ENCODE results near the gene GANAB. TPM values are rescaled to one million over a fixed set of nuclear protein-coding genes. Genes with fewer than 3 reads are reported as not detected.
A peak's percentile ranks its signal among the peaks of the same experiment; 100 is the strongest.
"Not testable (repeated sequence)": the region's sequence is repeated elsewhere in the genome, so short reads cannot be mapped to it uniquely, and the experiment has no call there.

Gene GANAB
- total RNA-seq: 100 to 1,000 TPM in 4 of 6 donors, 10 to 100 TPM in 2; 82.3 to 240 (median 138) TPM

DNA sequence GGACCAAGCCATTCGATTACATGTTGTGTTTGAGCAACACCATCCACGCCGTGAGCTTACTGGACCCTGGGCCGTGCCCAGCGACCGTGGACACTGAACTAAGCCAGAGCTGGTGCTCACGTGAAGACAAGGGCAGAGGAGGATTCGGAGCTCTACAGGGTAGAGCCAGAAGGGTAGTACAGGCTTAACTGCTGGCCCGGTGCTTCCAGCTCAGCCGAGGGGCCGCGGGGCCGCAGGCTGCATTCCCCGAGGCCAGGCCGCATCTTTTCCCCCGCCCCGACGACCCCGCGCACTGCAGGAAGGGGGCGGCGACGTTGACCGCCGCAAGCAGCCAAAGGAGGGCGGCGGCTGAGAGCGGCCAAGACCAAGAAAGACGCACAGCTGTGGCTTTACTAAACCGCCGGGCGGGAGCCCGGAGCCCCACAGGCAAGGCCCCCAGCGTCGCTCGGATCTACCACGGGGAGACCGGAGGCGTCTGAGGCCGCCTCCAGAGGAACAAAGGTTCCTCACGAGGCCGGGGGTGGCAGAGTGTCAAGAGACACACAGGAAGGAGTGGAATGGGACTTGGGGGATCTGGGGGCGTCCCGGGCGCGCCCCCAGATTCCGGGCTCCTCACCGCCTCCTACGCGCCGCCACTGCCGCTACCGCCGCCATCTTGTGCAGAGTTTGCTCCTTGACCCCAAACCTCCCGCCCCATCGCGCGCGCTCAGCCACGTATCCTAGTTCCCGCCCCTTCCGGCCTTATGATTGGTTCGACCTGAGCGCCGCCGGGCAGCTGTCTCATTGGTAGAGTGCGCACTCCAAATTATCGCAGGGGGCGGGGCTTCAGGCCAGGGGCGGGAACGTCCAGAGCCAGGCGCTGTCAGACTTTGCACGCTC, at the start of gene GANAB:
TSS of gene GANAB (minus strand) at position 668 of the 879 bp plus-strand sequence. CDS start at position 654, 14 bp downstream.
- DNase-seq: peak; percentile 98 to 99
- Histone ChIP-seq H3K4me1 (peaks cover 17 to 40% (median 21%) of the 10 kb centered on the region in 4 donors), H3K9me3 (no peaks in the 10 kb centered on the region), H3K4me3 (peak within 1 kb of the TSS; percentile 75 to 99 (median 92)), H3K27me3 (no peaks in the 10 kb centered on the region), H3K36me3 (peaks cover 7 to 51% (median 37%) of the 10 kb centered on the region in 4 donors), H3K27ac (peak within 1 kb of the TSS; percentile 89 to 98 (median 96))
- ATAC-seq (ENCODE audit: low FRiP score in 2 of 2): peak; percentile 98 to 99
- peak in 2 of 4 donors; percentile 86 to 87 for TF ChIP-seq POLR2A (IDR thresholded peaks at IDR 0.05)
- TF ChIP-seq EP300 (IDR thresholded peaks at IDR 0.05): no peak
- TF ChIP-seq POLR2AphosphoS5 (IDR thresholded peaks at IDR 0.05): peak; percentile 93 to 95
- TF ChIP-seq, protein P1, sequence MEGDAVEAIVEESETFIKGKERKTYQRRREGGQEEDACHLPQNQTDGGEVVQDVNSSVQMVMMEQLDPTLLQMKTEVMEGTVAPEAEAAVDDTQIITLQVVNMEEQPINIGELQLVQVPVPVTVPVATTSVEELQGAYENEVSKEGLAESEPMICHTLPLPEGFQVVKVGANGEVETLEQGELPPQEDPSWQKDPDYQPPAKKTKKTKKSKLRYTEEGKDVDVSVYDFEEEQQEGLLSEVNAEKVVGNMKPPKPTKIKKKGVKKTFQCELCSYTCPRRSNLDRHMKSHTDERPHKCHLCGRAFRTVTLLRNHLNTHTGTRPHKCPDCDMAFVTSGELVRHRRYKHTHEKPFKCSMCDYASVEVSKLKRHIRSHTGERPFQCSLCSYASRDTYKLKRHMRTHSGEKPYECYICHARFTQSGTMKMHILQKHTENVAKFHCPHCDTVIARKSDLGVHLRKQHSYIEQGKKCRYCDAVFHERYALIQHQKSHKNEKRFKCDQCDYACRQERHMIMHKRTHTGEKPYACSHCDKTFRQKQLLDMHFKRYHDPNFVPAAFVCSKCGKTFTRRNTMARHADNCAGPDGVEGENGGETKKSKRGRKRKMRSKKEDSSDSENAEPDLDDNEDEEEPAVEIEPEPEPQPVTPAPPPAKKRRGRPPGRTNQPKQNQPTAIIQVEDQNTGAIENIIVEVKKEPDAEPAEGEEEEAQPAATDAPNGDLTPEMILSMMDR (IDR thresholded peaks at IDR 0.05): peak in 2 of 6 experiments; percentile 16 to 18
- 0% methylated on average over 22 to 70 of the region's 73 CpGs for WGBS, 2 donors

DNA sequence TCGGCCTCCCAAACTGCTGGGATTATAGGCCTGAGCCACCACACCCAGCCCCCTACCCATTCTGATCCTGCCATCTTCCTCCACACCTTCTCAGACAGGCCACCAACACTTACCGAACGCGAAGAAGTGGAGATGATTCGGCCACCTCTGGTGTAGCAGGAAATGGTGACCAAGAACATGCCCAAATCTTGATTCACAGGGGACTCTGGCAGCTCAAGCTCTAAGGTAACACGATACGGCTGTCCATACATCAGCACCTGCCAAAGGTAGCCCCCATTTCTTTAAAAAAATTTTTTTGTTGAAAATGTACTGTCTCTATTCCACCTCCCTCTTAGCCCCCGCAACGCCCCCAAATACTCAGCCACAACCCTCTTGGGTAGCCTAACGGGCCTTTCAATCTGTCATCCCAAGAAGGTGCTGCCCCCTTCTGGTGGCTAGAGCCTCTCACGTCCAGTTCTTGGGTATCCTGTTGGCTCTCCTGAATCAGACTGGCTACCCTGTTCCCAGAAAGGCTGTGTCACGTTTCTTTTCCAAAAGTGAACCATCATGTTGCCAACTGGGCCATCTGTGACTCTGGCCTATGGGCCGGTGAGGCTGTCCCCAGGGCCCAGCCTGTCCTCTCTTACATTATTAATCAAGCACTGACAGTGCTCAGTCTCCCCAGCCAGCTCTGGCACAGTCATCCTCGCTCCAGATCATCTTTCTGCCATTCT, 48.2 kb upstream of the GANAB start:
- DNase-seq (peak in 1 of 2 donors; percentile 86), ATAC-seq (ENCODE audit: low FRiP score in 2 of 2) (peak; percentile 87 to 88)
- H3K27me3 ChIP-seq: no peaks in the 10 kb centered on the region
- no peak overlapping the region for H3K27ac ChIP-seq
- peaks cover 3 to 43% (median 32%) of the 10 kb centered on the region in 4 donors for H3K36me3 ChIP-seq
- H3K4me3 ChIP-seq: no peak overlapping the region
- TF ChIP-seq EP300 (IDR thresholded peaks at IDR 0.05) (no peak), POLR2A (IDR thresholded peaks at IDR 0.05) (no peak), POLR2AphosphoS5 (IDR thresholded peaks at IDR 0.05) (peak in 1 of 2 donors; percentile 23)
- TF ChIP-seq, protein P1 (IDR thresholded peaks at IDR 0.05): peak; percentile 57 to 80 (median 66)
- H3K9me3 ChIP-seq: no peaks in the 10 kb centered on the region
- peaks cover 0 to 8% (median 0%) of the 10 kb centered on the region in 4 donors for H3K4me1 ChIP-seq
- WGBS, 2 donors: 45 to 53% methylated on average over 14 of the region's 14 CpGs

DNA sequence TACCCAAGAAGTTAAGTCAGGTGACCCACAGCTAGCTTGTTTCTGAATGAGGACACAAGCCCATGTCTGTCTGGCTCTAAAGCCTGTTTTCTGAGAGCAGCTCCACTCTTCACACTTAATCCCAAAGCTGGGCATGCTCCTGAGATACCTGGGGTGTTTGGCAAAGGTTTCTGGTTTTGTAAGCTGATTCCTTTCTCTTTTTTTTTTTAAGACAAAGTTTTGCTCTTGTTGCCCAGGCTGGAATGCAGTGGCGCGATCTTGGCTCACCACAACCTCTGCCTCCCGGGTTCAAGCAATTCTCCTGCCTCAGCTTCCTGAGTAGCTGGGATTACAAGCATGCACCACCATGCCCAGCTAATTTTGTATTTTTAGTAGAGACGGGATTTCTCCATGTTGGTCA, 47.2 kb upstream of the GANAB start:
- WGBS, 2 donors: 65 to 81% methylated on average over 4 of the region's 4 CpGs
- not testable (repeated sequence) for H3K27me3 ChIP-seq; H3K9me3 ChIP-seq; H3K27ac ChIP-seq; H3K4me3 ChIP-seq; DNase-seq; ATAC-seq (ENCODE audit: low FRiP score in 2 of 2); H3K4me1 ChIP-seq
- H3K36me3 ChIP-seq: peaks cover 3 to 44% (median 32%) of the 10 kb centered on the region in 4 donors

DNA sequence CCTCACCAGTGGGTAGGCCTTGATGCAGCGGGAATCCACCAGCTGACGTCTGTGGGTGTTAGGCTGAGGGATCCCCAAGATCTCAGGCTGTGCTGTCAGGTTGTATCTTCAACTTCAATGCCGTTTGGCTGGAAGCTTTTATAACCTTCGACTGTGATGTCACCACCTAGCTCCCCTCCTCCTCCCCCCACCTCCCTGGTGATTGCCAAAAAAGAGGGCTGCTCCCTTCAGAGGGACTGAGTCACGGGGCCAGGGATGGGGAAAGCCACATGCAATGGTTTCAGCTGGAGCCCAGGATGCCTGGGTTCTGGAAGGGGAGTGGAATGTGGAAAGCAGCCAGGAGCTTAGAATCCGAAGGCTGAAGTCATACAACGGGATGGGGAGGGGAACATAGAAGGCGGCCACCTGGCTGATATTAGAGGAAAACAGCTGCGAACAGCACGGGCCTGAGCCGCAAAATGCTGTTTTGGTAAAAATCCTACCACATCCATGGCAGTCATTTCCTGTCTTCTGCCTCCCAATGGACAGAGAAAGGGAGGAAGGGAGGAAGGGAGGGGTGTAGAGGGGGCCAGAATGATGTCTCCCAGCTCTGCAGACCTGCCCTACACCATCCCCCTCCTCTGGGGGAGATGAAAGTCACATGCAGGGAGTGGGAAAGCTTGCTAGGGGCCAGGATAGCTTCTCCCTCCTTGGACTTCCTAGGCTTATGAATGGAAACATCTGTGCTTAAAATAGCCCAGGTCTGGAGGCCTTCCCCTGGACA, 43.2 kb upstream of the GANAB start, which contains the start of gene LRRN4CL:
TSS of gene LRRN4CL (minus strand) at position 110 of the 763 bp plus-strand sequence. CDS start 1,022 bp downstream, outside the sequence.
- no peak for DNase-seq
- Histone ChIP-seq H3K4me1 (peaks cover 0 to 13% (median 4%) of the 10 kb centered on the region in 4 donors), H3K9me3 (no peaks in the 10 kb centered on the region), H3K4me3 (peak within 1 kb of the TSS in 2 of 4 donors; percentile 22 to 34), H3K36me3 (peaks cover 3 to 40% (median 32%) of the 10 kb centered on the region in 4 donors), H3K27ac (peak within 1 kb of the TSS in 1 of 4 donors; percentile 39), H3K27me3 (peaks cover 0 to 10% (median 7%) of the 10 kb centered on the region in 4 donors)
- WGBS, 2 donors: 76 to 77% methylated on average over 11 of the region's 11 CpGs
- peak; percentile 35 to 94 for ATAC-seq (ENCODE audit: low FRiP score in 2 of 2)
- no peak for TF ChIP-seq POLR2A (IDR thresholded peaks at IDR 0.05)
- no peak for TF ChIP-seq EP300 (IDR thresholded peaks at IDR 0.05)
- no peak for TF ChIP-seq POLR2AphosphoS5 (IDR thresholded peaks at IDR 0.05)
- TF ChIP-seq, protein P1 (IDR thresholded peaks at IDR 0.05): no peak

Measured in upper lobe of left lung (tissue), 6 donors.